Skin epidermis (tissue), 12 donors: ENCODE results near the gene KRTAP4-8.
"Not testable (repeated sequence)": the region's sequence is repeated elsewhere in the genome, so short reads cannot be mapped to it uniquely, and the experiment has no call there.

Source experiments
- H3K27ac ChIP-seq, 21 experiments: fragments of 200-600 bp; sonication (generic) in 11 of 21; one replicate each; pipeline ENCODE4 v1.5.0; 2020; ENCODE audit warnings: mild to moderate bottlenecking in 3 of 21, inconsistent platforms in 2 of 21, moderate library complexity in 2 of 21
- H3K4me3 ChIP-seq, 7 experiments: fragments of 200-600 bp; sonication (generic) in 2 of 7; one replicate each; pipeline ENCODE4 v1.5.0; 2020; ENCODE audit warnings: inconsistent platforms in 2 of 7, mild to moderate bottlenecking in 2 of 7, moderate library complexity in 1 of 7

Gene KRTAP4-8

DNA sequence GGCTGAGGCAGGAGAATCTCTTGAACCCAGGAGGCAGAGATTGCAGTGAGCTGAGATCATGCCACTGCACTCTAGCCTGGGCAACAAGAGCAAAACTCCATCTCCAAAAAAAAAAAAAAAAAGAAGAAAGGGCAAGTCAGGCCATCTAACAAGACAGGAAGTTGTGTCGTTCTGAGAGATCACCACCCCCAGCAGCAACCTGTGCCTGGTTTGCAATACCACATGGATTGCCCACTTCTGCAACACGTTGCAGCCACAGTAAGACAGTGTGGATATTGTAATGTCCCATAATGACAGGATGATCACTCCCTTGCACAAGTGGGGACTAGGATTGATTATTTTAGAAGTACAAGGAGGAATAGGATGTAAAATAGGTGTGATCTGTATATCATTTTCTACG, 28.9 kb downstream of the KRTAP4-8 start:
- Histone ChIP-seq H3K27ac (no peak overlapping the region), H3K4me3 (no peak overlapping the region)

DNA sequence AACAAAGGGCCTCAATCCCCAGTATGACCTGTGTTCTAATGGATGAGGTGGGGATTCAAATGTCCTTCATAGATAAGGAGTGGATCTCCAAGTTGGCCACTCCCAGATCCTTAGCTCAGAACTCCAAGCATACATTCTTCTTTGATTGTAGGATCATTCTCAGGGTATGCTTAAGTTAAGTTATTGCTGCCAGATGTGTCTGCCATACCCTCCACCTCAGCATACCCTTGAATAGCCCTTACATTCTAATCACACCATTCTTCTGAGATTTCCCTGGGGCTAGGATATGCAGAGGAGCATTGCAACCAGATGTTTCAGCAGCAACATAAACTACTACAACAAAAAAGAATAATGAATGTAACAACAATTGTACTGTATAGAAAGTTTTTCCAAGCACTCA, 30.7 kb downstream of the KRTAP4-8 start:
- H3K4me3 ChIP-seq: no peak overlapping the region
- H3K27ac ChIP-seq: no peak overlapping the region

DNA sequence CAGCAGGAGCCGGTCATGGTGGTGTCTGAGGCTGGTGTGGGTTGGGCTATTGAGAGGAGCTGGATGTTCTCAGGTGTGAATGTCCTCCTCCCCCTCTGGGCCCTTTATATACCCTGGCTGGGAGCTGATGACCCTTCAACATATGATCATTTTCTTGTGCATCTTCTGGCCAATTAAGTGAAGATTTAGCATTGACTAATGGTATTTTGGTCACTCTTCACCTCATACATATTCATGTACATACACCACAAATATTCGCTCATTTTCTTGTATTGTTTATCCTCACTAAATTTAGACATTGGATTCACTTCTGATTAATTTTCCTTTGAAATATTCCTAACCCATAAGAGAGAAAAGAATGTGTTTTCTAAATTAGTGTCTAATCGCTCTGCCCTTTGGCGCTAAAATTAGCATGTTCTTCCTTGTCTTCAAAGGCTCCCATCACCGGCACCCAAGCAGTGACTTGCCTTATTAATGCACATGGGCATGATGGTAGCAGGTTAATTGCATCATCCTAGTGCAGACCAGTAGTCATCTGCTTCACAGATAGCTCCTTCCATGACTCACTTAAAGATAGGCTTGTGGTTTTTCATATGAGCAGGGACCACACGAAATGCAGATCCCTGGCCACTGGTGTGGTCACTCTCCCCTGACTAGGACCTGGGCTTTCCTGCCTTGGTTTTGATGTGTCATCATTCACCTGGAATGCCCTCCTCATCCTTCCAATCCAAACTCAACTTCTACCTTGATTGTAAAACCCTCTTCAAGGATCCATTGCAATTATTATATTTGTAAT, 31.9 kb downstream of the KRTAP4-8 start, which contains the start of gene KRTAP2-4:
Gene KRTAP2-4 (minus strand): TSS at position 51 of the 796 bp plus-strand sequence. CDS start 34 bp downstream, at position 17.
- Histone ChIP-seq H3K4me3 (no peak within 1 kb of the TSS), H3K27ac (no peak within 1 kb of the TSS)

DNA sequence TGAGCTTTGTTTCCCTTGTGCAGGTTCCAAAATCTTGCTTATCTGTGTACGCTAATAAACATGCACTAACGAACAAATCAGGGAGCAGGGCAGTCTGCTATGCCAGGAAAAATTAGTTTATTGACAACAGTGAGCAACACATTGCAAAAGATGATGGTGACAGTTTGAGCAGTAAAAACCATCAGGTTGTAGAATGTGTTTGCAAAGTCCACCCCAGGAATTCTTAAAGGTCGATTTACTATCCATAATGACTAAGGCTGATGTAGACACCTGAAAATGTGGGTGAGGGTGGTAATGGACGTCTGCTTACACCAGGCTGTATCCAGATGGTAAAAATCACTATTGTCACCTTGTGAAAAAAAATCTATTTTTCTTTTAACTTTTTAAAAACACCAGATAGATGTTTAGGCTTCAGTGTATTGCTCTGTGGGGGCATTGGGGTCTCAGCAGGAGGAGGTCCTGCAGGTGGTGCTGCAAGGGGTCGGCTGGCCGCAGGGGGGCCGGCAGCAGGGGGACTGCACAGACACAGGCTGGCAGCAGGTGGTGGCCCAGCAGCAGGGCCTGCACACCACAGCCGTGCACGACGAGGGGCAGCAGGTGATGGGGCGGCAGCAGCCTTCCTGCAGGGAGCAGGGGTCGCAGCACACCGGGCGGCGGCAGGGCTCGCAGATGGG, 32.8 kb downstream of the KRTAP4-8 start:
- not testable (repeated sequence) for H3K4me3 ChIP-seq, H3K27ac ChIP-seq

DNA sequence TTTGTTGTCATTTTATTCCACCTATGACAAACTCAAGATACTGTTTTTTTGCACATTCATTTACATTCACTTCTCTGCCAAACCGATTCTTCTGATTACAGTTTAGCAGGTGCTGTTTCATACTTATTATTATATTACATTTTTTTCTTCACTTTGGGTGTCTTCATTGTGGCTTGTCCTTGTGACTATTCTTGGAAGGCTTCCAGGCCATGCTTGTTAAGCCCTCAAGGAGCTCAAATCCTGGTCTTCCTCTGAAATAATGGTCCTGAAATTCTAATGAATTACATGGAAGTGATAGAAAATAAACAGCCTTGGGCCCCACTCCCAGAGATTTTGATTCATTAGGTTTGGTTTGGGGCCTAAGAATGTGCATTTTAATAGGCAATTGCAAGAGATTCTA, 33.6 kb downstream of the KRTAP4-8 start:
- Histone ChIP-seq H3K4me3 (no peak overlapping the region), H3K27ac (no peak overlapping the region)

DNA sequence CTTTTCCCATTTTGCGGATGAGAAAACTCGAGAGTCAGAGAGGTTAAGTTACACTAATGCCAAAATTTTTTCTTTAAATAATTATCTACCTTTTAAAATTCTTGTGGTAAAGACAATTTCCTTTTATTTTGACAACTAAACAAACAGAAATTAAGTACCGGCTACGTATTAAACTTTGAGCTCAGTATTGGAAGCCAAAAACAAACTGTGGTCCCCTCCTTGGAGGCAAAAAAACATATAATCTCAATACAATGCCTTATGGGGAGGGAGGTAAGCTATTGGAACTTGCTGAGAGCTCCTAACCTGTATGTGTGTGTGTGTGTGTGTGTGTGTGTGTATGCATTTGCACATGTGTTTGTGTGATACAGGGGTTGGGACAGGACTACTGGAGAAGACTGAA, 34.5 kb downstream of the KRTAP4-8 start:
- H3K4me3 ChIP-seq: no peak overlapping the region

DNA sequence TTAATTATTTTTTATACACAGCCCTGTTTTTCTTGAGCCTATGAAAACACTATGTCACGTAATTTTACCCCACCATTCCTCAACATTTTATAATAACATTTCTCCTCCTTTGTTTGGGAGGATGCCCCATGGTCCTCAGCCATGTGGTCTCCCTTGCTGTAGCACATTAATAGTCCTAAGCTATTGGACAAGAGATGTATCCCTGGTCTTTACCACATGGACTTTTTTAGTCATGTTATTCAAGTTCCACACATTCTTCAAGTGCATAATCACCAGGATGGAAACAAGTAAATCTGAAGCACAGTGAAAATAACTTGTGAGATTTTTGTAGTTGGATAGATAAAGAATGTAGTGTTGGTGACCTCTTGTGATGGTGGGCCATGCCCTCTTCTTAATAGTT, 36.0 kb downstream of the KRTAP4-8 start:
- peak overlapping the region in 3 of 21 experiments; percentile 10 to 70 (median 61) for H3K27ac ChIP-seq
- H3K4me3 ChIP-seq: no peak overlapping the region

More for the DNA sequence above, 34.5 kb downstream of the KRTAP4-8 start:
- no peak overlapping the region for H3K27ac ChIP-seq

DNA sequence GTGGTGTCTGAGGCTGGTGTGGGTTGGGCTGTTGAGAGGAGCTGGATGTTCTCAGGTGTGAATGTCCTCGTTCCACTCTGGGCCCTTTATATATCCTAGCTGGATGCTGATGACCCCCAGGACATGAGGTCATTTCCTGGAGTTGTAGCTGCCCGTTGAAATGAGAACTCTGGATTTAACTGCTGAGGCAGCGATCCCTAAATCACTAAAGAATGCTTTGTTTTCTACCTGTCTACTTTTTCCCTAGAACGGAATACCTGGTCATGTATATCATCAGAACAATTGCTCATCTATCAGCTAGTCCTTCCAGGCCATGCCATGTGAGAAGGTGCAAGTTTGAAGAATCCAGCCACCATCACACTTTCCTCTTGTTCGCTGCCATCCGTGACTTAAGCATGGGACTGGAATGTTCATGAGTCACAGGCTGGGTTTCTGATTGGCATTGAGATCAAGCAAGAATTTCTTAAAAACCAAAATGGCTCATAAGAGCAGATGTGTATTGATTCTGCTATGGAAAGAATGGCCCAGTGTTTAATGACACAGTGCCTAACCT, 37.8 kb downstream of the KRTAP4-8 start, which contains the start of gene KRTAP2-3:
Gene KRTAP2-3 (minus strand): TSS at position 63 of the 553 bp plus-strand sequence. CDS start 64 bp downstream, outside the sequence.
- no peak within 1 kb of the TSS for H3K4me3 ChIP-seq
- peak within 1 kb of the TSS in 3 of 21 experiments; percentile 32 to 70 (median 61) for H3K27ac ChIP-seq

DNA sequence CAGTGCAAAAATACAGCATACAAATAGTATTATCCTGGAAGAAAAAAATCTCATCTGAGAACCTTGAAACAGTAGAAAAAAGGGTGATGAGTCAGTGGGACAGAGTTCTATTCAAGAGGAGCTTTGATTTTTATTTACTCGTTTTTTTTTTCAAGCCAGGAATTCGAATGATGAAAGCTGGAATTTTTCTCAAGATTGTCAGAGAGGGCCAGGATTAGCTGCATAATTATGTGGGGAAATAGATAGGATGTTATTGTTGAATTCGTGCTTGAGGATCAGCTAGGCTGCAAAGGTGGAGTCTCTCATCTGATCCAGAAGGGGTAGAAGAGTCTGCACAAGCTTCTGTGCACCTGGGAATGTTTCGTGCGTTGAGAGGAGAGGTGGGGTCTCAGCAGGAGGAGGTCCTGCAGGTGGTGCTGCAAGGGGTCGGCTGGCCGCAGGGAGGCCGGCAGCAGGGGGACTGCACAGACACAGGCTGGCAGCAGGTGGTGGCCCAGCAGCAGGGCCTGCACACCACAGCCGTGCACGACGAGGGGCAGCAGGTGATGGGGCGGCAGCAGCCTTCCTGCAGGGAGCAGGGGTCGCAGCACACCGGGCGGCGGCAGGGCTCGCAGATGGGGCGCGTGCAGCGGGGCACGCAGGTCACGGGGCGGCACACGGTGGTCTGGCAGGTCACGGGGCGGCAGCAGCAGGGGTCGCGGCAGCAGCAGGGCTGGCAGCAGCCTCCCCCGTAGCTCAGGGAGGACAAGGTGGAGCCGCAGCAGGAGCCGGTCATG, 38.5 kb downstream of the KRTAP4-8 start:
- not testable (repeated sequence) for H3K27ac ChIP-seq, H3K4me3 ChIP-seq

DNA sequence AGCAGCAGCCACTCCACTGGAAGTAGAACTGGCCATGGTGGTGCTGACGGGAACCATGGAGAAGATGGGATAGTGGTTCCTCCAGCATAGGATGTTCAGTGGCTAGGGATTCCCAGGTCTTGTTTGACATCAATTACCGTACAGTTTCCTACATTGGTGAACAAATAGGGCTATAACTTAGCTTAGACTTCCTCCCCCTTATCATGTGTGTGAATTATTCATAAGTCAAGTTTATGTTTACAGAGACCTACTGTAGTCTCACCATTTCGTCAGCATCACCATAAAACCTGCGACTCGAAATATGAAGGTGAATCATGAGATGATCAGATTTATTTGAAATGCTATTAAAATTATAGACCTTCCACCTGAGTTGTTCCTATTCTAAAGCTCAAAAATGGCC, 39.2 kb downstream of the KRTAP4-8 start:
- H3K27ac ChIP-seq: no peak overlapping the region
- H3K4me3 ChIP-seq: no peak overlapping the region

DNA sequence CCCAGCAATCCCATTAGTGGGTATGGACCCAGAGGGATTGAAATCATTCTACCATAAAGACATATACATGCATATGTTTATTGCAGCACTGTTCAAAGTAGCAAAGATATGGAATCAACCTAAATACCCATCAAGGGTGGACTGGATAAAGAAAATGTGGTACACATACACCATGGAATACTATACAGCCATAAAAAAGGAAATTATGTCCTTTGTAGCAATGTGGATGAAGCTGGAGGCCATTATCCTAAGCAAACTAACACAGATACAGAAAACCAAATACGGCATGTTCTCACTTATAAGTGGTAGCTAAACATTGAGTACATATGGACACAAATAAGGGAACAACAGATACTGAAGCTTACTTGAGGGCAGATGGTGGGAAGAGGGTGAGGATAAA, 40.4 kb downstream of the KRTAP4-8 start:
- Histone ChIP-seq H3K27ac (no peak overlapping the region), H3K4me3 (no peak overlapping the region)

DNA sequence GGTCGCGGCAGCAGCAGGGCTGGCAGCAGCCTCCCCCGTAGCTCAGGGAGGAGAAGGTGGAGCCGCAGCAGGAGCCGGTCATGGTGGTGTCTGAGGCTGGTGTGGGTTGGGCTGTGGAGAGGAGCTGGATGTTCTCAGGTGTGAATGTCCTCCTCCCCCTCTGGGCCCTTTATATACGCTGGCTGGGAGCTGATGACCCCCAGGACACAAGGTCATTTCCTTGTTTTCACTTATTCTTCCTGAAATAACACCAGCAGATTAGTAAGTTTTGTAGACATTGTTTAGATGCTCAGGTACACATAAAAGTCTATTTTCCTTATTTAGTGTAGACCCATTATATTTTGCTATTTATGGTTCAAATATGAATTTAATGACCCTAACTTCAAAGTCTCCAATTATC, 42.8 kb downstream of the KRTAP4-8 start, which contains the start of gene KRTAP2-2:
Gene KRTAP2-2 (minus strand): TSS at position 101 of the 400 bp plus-strand sequence. CDS start 19 bp downstream, at position 82.
- not testable (repeated sequence) for H3K27ac ChIP-seq

DNA sequence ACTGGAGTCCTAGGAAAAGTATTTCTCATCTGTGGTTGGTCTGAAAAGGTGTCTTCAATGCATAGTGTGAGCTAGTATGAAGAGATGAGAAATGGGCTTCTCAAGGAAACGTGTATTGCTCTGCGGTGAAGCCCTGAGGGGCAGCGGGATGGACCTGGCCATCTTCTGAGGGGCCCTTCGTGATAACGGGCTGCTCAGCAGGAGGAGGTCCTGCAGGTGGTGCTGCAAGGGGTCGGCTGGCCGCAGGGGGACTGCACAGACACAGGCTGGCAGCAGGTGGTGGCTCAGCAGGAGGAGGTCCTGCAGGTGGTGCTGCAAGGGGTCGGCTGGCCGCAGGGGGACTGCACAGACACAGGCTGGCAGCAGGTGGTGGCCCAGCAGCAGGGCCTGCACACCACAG, 43.4 kb downstream of the KRTAP4-8 start:
- H3K4me3 ChIP-seq, H3K27ac ChIP-seq: not testable (repeated sequence)

More for the DNA sequence above, 42.8 kb downstream of the KRTAP4-8 start, which contains the start of gene KRTAP2-2:
- not testable (repeated sequence) for H3K4me3 ChIP-seq

DNA sequence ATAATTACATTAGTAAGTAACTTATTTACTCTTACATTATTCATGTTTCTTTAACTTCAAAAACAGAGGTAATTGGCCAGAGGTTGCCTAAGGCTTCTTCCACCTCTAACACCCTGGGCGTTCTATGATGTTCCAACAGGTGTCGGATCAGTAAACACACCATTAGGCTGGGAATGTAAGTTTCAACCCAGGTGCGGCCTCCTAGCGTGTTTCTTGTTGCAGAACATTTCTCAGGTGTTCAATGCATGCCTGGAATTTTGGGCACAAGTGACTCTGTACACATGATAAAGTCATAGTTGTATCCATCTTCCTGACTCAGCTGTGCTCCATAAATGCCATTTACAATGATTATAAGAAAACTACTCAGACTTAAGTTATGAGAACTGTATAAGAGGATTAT, 43.9 kb downstream of the KRTAP4-8 start:
- Histone ChIP-seq H3K27ac (no peak overlapping the region), H3K4me3 (no peak overlapping the region)

DNA sequence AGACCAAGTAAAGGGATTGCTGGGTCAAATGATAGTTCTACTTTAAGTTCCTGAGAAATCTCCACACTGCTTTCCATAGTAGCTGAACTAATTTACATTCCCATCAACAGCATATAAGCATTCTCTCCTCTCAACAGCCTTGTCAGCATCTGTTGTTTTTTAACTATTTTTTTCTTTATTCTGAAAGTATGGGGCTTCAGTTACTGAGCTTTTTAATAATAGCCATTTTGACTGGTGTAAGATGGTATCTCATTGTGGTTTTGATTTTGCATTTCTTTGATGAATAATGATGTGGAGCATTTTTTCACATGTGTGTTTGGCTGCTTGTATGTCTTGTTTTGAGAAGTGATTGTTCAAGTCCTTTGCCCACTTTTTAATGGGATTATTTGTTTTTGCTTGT, 45.4 kb downstream of the KRTAP4-8 start:
- Histone ChIP-seq H3K4me3 (no peak overlapping the region), H3K27ac (no peak overlapping the region)

DNA sequence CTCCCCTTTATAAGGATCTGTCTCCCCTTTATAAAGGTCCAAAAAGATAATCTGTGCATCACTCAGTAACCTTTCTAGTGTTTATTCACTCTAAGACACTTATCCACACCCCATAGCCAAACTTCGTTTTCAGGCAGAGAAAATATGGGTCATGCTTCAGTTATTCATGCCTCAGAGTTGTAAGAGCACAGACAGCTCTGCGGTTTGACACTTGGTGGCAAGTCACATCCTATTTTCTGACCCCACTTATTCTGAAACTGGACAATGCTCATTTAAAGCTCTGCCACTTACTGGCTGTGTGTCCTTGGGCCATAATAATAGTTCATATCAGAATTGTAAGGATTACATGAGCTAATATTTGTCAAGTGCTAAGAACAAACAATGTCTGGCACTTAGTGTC, 48.8 kb downstream of the KRTAP4-8 start:
- Histone ChIP-seq H3K27ac (no peak overlapping the region), H3K4me3 (no peak overlapping the region)

DNA sequence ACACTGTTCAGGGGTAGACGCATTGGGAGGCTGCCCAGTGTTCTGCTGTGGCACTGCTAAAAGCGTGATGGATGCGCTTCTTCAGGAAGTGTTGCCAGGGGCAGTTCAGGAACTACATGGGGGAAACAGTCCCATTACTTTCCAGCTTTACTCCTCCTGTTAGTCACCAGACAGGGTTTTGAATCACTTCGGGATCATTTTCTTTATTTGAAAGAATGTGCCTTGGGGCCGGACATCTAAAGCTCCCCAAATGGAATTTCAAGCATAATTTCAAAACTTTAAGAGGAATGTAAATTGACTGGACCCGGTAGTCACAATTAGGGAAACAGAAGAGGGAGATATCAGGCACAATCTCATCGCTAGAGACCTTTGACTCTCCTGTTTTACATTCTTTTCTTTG, 49.5 kb downstream of the KRTAP4-8 start:
- H3K27ac ChIP-seq: no peak overlapping the region
- H3K4me3 ChIP-seq: no peak overlapping the region
